ENCODE measurements around the gene PRELID2.
"Not testable (repeated sequence)": the region's sequence is repeated elsewhere in the genome, so short reads cannot be mapped to it uniquely, and the experiment has no call there.

The PRELID2 gene

GRCh38 chr5:145841299-145841698, 6.2 kb upstream of the PRELID2 start:
- H3K4me3 ChIP-seq (replicated peaks in 1 of 2; ENCODE audit: low read depth in 2 of 2, low read length in 2 of 2), result no peak overlapping the region
- no peak for TF ChIP-seq CTCF (IDR thresholded peaks at IDR 0.05; ENCODE audit: low read depth, low read length)
- no peak for DNase-seq (ENCODE audit: low read depth in 2 of 2)

GRCh38 chr5:145840458-145841132, 5.5 kb upstream of the PRELID2 start:
- no peak for TF ChIP-seq CTCF (IDR thresholded peaks at IDR 0.05; ENCODE audit: low read depth, low read length)
- no peak overlapping the region for H3K4me3 ChIP-seq (replicated peaks in 1 of 2; ENCODE audit: low read depth in 2 of 2, low read length in 2 of 2)
- DNase-seq (ENCODE audit: low read depth in 2 of 2), result no peak

GRCh38 chr5:145838276-145838675, 3.1 kb upstream of the PRELID2 start:
- H3K4me3 ChIP-seq (replicated peaks in 1 of 2; ENCODE audit: low read depth in 2 of 2, low read length in 2 of 2), result no peak overlapping the region
- peak in 1 of 2 donors; percentile 25 for DNase-seq (ENCODE audit: low read depth in 2 of 2)
- no peak for TF ChIP-seq CTCF (IDR thresholded peaks at IDR 0.05; ENCODE audit: low read depth, low read length)

- not testable (repeated sequence) for DNase-seq (ENCODE audit: low read depth in 2 of 2)
Measured at GRCh38 chr5:145836241-145836640, 1.1 kb upstream of the PRELID2 start.

GRCh38 chr5:145835848-145836239, 702 bp upstream of the PRELID2 start:
- H3K4me3 ChIP-seq (replicated peaks in 1 of 2; ENCODE audit: low read depth in 2 of 2, low read length in 2 of 2), result peak overlapping the region; percentile 68 to 80
- DNase-seq (ENCODE audit: low read depth in 2 of 2), result no peak
- TF ChIP-seq CTCF (IDR thresholded peaks at IDR 0.05; ENCODE audit: low read depth, low read length), result no peak

More at GRCh38 chr5:145836241-145836640, 1.1 kb upstream of the PRELID2 start:
- not testable (repeated sequence) for H3K4me3 ChIP-seq (replicated peaks in 1 of 2; ENCODE audit: low read depth in 2 of 2, low read length in 2 of 2)

GRCh38 chr5:145834554-145834916, 607 bp downstream of the PRELID2 start:
- no peak for TF ChIP-seq CTCF (IDR thresholded peaks at IDR 0.05; ENCODE audit: low read depth, low read length)
- peak in 1 of 2 donors; percentile 26 for DNase-seq (ENCODE audit: low read depth in 2 of 2)
- H3K4me3 ChIP-seq (replicated peaks in 1 of 2; ENCODE audit: low read depth in 2 of 2, low read length in 2 of 2), result peak overlapping the region; percentile 68 to 80

GRCh38 chr5:145833631-145834200, 1.4 kb downstream of the PRELID2 start:
- TF ChIP-seq CTCF (IDR thresholded peaks at IDR 0.05; ENCODE audit: low read depth, low read length), result no peak
- no peak overlapping the region for H3K4me3 ChIP-seq (replicated peaks in 1 of 2; ENCODE audit: low read depth in 2 of 2, low read length in 2 of 2)
- DNase-seq (ENCODE audit: low read depth in 2 of 2), result no peak
